OCI-LY7 (cell line): Measurements from ENCODE around the gene FAM181A. TPM values are rescaled to one million over a fixed set of nuclear protein-coding genes. Genes with fewer than 3 reads are reported as not detected.

Experiments
- Bru-seq: library from RNA; stranded (reverse); fragments of 400-500 nt; gene quantifications from one replicate; lab custom pipeline; 2021; lab: Mats Ljungman, UMichigan
- BruChase-seq, 2 experiments: library from RNA; stranded (reverse); fragments of 400-500 nt; gene quantifications; one replicate each; lab custom pipeline; 2021; lab: Mats Ljungman, UMichigan
- BruUV-seq: library from RNA; stranded (reverse); fragments of 400-500 nt; replicated peaks from 2 replicates; lab custom pipeline; 2021; lab: Mats Ljungman, UMichigan
- CTCF ChIA-PET: fragments of 300-600 bp; sonication (Branson Sonifier 250); formaldehyde crosslinking; loops from one replicate; lab custom pipeline; 2022; ENCODE audit warnings: antibody characterized with exemption; ENCODE audit not compliant: unreplicated experiment; lab: Charles Lee
- POLR2A ChIA-PET: fragments of 300-600 bp; sonication (Branson Sonifier 250); formaldehyde crosslinking; loops from one replicate; lab custom pipeline; 2022; ENCODE audit warnings: antibody characterized with exemption; lab: Charles Lee
- DNase-seq: peaks from one replicate; pipeline ENCODE4 v3.0.0-alpha.2; 2015; ENCODE audit warnings: low spot score
- H2AFZ ChIP-seq: fragments of 200-600 bp; sonication (generic), shearing (Covaris generic); 2 replicates; pipeline ENCODE4 v1.6.1; 2014; ENCODE audit warnings: mild to moderate bottlenecking, antibody characterized with exemption, low read length, moderate library complexity
- H3K27ac ChIP-seq: fragments of 200-600 bp; sonication (generic); 2 replicates; pipeline ENCODE4 v1.5.1; 2014; ENCODE audit warnings: mixed run types, low read depth, mild to moderate bottlenecking, moderate library complexity, low read length, inconsistent platforms; ENCODE audit not compliant: poor library complexity, severe bottlenecking
- H3K36me3 ChIP-seq: fragments of 200-600 bp; sonication (generic); 2 replicates; pipeline ENCODE4 v1.6.1; 2014; ENCODE audit warnings: mild to moderate bottlenecking, antibody characterized with exemption, low read length, moderate library complexity, mixed read lengths; ENCODE audit not compliant: insufficient read depth
- H3K4me1 ChIP-seq: fragments of 200-600 bp; sonication (generic); 2 replicates; pipeline ENCODE4 v1.5.1; 2014; ENCODE audit warnings: mild to moderate bottlenecking, low read length; ENCODE audit not compliant: insufficient read depth, poor library complexity, severe bottlenecking
- H3K4me2 ChIP-seq: fragments of 200-600 bp; sonication (generic); 2 replicates; pipeline ENCODE4 v1.6.1; 2014; ENCODE audit warnings: mild to moderate bottlenecking, low read length
- H3K4me3 ChIP-seq: fragments of 200-600 bp; sonication (generic); 2 replicates; pipeline ENCODE4 v1.5.1; 2014; ENCODE audit warnings: mild to moderate bottlenecking, low read depth, low read length; ENCODE audit not compliant: poor library complexity, severe bottlenecking
- H3K79me2 ChIP-seq: fragments of 200-600 bp; sonication (generic); 2 replicates; pipeline ENCODE4 v1.6.1; 2016; ENCODE audit warnings: low read depth, mild to moderate bottlenecking, low read length, moderate library complexity, mixed read lengths; ENCODE audit not compliant: insufficient read depth
- H3K9me2 ChIP-seq: fragments of 200-600 bp; sonication (generic); 2 replicates; pipeline ENCODE4 v1.6.1; 2016; ENCODE audit warnings: mild to moderate bottlenecking, low read length, mixed read lengths; ENCODE audit not compliant: insufficient read depth
- H3K9me3 ChIP-seq: fragments of 200-600 bp; sonication (generic); 2 replicates; pipeline ENCODE4 v1.6.1; 2014; ENCODE audit warnings: mild to moderate bottlenecking, mixed run types, low read length, mixed read lengths
- H4K20me1 ChIP-seq: fragments of 200-600 bp; sonication (generic); 2 replicates; pipeline ENCODE4 v1.6.1; 2014; ENCODE audit warnings: mild to moderate bottlenecking, antibody characterized with exemption, low read length, moderate library complexity, mixed read lengths; ENCODE audit not compliant: insufficient read depth
- CTCF ChIP-seq: fragments of 200-600 bp; sonication (generic); conservative IDR thresholded peaks from 2 replicates; pipeline ENCODE4 v1.5.1; 2014; ENCODE audit warnings: mild to moderate bottlenecking, antibody characterized with exemption, low read length, moderate library complexity, mixed read lengths
- EZH2phosphoT487 ChIP-seq: fragments of 200-600 bp; sonication (generic); IDR thresholded peaks from 2 replicates; pipeline ENCODE4 v1.6.1; 2018; ENCODE audit warnings: low read depth, borderline replicate concordance, mild to moderate bottlenecking, mixed run types, antibody characterized with exemption, low read length, moderate library complexity, mixed read lengths
- intact Hi-C: fragments of 100-400 bp; cut with micrococcal nuclease; formaldehyde crosslinking; loops from one replicate; pipeline ENCODE4 v1.10.0; 2022; ENCODE audit not compliant: unreplicated experiment
- long read RNA-seq: library from polyadenylated mRNA; stranded (forward); transcript quantifications from one replicate; pipeline ENCODE4 v2.0.0, GENCODE V29; 2022
- total RNA-seq, 2 experiments: library from RNA; depleted of rRNA in 1 of 2; stranded (reverse); fragments of >200 nt in 1 of 2; shearing (Covaris generic) in 1 of 2; gene quantifications; 2 replicates each; pipeline ENCODE4 v1.2.3, GENCODE V29; 2014 to 2022

FAM181A gene
- not detected in 2 replicates for total RNA-seq (2014; rRNA removed; shearing (Covaris generic))
- total RNA-seq (2022) = not detected in 2 replicates
- not detected for Bru-seq, nascent RNA
- not detected for BruChase-seq, experiment 1, labeled RNA remaining after a 6-hour chase
- BruChase-seq, experiment 2, labeled RNA remaining after a 2-hour chase = not detected
- long read RNA-seq = 0 reads

- no peak within 1 kb of the TSS for H3K4me2 ChIP-seq
- ChIA-PET CTCF (interaction anchor here (0.6 kb wide), 1 partner anchor 157 kb away, joined by 7 read pairs; no protein-coding TSS in a partner anchor), POLR2A (no interaction called here)
- no peak within 1 kb of the TSS for H3K4me3 ChIP-seq
- intact Hi-C loops = no loop called here
- H3K79me2 ChIP-seq = no peaks in the 10 kb centered on the region
- H3K9me2 ChIP-seq = no peaks in the 10 kb centered on the region
- no peak for DNase-seq
- H3K4me1 ChIP-seq = peaks cover 3% of the 10 kb centered on the region
- H2AFZ ChIP-seq = no peak within 1 kb of the TSS
- no peaks in the 10 kb centered on the region for H3K36me3 ChIP-seq
- H3K9me3 ChIP-seq = no peaks in the 10 kb centered on the region
- no TSS peak for BruUV-seq
- H3K27ac ChIP-seq = no peak within 1 kb of the TSS
- TF ChIP-seq CTCF (no peak), EZH2phosphoT487 (no peak)
- H4K20me1 ChIP-seq = no peaks in the 10 kb centered on the region
Measured at GRCh38 chr14:93926873-93927799, at the start of gene FAM181A. FAM181A (plus strand) TSS chr14:93927344; CDS start chr14:93928286, 942 bp downstream.

- DNase-seq = no peak
- BruUV-seq = no TSS peak
- Histone ChIP-seq H3K4me1 (no peaks in the 10 kb centered on the region), H2AFZ (no peak overlapping the region), H3K27ac (no peak overlapping the region), H3K36me3 (no peaks in the 10 kb centered on the region), H3K4me3 (no peak overlapping the region), H3K9me3 (no peaks in the 10 kb centered on the region), H3K9me2 (no peaks in the 10 kb centered on the region), H3K79me2 (no peaks in the 10 kb centered on the region), H3K4me2 (no peak overlapping the region), H4K20me1 (no peaks in the 10 kb centered on the region)
- CTCF ChIA-PET = no interaction called here
- intact Hi-C loops = no loop called here
- POLR2A ChIA-PET = interaction anchor here (0.6 kb wide), 1 partner anchor 287 kb away, joined by 3 read pairs; no protein-coding TSS in a partner anchor
- TF ChIP-seq EZH2phosphoT487 (no peak), CTCF (no peak)
Measured at GRCh38 chr14:93878212-93878611, 48.9 kb upstream of the FAM181A start.
